Measurements from ENCODE around the gene ZC3H12D.
"Not testable (repeated sequence)": the region's sequence is repeated elsewhere in the genome, so short reads cannot be mapped to it uniquely, and the experiment has no call there.

Gene ZC3H12D

GRCh38 chr6:149484733-149485700, at the start of gene ZC3H12D:
Gene ZC3H12D, minus strand, starts transcription at chr6:149485014. Its CDS starts 10,471 bp downstream, at chr6:149474543.
- no peak for DNase-seq (ENCODE audit: low spot score)

- DNase-seq (ENCODE audit: low spot score), result no peak
These were observed 44.8 kb upstream of the ZC3H12D start for GRCh38 chr6:149529650-149530049.

DNA sequence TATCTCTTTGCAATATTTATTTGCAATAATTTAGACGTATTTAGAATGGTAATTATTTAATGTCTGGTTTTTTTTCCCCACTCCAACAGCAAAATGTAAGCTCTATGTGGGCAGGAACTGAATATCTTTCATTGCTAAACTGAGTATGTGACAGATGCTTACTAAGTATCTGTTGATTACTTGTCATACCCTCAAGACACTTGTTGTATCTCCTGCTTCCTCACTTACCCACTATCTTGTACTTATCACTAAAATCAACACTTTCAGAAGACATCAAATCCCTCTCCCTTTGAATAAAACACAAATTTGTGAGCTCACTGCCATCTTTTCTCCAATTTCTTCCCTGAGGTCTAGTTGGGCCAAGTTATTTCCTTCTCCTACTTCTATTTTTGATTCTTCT, 30.7 kb upstream of the ZC3H12D start:
- DNase-seq (ENCODE audit: low spot score), result no peak

GRCh38 chr6:149513915-149514314, 29.1 kb upstream of the ZC3H12D start:
- DNase-seq (ENCODE audit: low spot score), result no peak

GRCh38 chr6:149510793-149511512, 26.1 kb upstream of the ZC3H12D start:
- DNase-seq (ENCODE audit: low spot score), result no peak

GRCh38 chr6:149508485-149508884, 23.7 kb upstream of the ZC3H12D start:
- no peak for DNase-seq (ENCODE audit: low spot score)

DNA sequence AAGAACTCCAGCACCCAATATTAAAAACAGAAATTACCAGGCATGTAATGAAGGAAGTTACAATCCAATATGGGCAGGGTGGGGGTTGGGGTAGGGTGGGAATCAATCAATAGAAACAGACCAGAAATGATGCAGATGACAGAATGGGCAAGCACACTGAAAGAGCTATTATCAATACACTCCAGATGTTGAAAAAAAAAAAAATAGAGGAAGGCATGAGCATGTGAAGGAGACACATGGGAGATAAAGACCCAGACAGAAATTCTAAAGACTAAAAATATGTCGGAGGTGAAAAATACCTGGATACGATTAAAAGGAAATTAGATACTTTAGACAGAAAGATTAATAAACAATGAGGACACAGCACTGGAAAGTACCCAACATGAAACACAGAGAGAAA, 19.1 kb upstream of the ZC3H12D start:
- DNase-seq (ENCODE audit: low spot score), result no peak

GRCh38 chr6:149503276-149503675, 18.5 kb upstream of the ZC3H12D start:
- DNase-seq (ENCODE audit: low spot score), result no peak

- DNase-seq (ENCODE audit: low spot score), result peak; percentile 9
These were observed 17.0 kb upstream of the ZC3H12D start for GRCh38 chr6:149501768-149502167.

- DNase-seq (ENCODE audit: low spot score), result no peak
These were observed 16.4 kb upstream of the ZC3H12D start for GRCh38 chr6:149501201-149501600.

DNA sequence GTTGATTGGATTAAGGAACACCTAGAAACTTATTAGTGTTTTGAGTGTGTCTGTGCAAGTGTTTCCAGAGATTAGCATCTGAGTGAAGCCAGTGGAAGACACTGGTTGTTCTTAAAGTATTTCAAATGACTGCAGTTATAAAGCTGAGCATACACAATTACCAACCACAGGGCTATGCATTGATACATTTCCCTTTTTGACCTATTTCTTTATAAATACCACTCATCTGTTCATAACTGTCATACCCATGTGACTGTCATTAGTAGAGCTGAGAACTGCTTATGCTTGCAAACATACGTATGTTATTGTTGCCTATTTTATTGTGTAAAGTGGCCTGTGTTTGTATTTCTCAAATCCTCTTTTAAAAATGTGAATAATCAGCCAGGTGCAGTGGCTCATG, 15.3 kb upstream of the ZC3H12D start:
- DNase-seq (ENCODE audit: low spot score), result no peak

DNA sequence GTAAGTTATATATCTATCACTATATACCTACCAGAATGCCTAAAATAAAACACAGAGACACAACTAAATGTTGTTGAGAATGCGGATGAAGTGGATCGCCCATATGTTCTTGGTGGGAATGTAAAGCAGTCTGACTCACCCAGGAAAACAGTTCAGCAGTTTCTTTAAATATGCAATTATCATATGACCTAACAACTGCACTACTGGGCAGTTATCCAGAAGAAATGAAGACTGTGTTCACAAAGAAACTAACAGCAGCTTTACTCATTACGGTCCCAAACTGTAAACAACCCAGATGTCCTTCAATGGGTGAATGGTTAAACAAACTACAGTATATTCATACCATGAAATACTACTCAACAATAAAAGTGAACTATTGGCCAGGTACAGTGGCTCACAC, 14.3 kb upstream of the ZC3H12D start:
- DNase-seq (ENCODE audit: low spot score), result no peak

GRCh38 chr6:149497365-149497764, 12.6 kb upstream of the ZC3H12D start:
- DNase-seq (ENCODE audit: low spot score), result no peak

DNA sequence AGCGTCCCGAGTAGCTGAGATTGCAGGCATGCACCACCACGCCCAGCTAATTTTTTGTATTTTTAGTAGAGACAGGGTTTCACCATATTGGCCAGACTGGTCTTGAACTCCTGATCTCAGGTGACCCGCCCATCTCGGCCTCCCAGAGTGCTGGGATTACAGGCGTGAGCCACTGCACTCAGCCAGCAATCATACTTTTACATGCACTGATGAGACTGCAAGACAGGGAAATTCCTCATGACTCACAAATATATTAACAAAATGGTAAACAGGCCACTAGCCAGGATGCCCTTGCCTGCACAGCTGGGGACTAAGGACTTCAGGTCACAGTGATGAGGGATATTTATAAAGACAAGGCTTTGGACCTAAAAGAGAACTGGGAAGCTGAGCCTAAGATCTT, 11.8 kb upstream of the ZC3H12D start:
- DNase-seq (ENCODE audit: low spot score), result not testable (repeated sequence)

DNA sequence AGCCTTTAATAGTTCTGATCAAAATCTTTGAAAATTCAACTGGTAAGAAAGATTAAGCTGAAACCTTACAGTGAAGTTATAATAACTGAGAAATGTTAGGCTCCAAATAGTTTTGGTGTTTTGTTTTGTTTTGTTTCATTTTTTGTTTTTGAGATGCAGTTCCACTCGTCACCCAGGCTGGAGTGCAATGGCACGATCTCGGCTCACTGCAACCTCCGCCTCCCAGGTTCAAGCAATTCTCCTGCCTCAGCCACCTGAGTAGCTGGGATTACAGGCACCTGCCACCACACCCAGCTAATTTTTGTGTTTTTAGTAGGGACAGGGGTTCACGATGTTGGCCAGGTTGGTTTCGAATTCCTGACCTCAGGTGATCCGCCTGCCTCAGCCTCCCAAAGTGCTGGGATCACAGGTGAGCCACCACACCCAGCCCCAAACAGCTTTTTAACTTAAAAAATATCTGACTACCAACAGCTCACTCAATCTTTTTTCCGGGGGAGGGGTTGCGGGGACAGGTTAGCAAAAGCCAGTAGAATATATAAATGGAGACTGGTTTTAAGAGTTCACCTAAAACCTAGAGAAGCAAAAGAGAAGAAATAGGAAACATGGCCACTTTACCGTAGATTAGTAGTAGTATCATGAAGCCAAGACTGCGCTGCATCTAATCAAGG, 10.7 kb upstream of the ZC3H12D start:
- not testable (repeated sequence) for DNase-seq (ENCODE audit: low spot score)

DNA sequence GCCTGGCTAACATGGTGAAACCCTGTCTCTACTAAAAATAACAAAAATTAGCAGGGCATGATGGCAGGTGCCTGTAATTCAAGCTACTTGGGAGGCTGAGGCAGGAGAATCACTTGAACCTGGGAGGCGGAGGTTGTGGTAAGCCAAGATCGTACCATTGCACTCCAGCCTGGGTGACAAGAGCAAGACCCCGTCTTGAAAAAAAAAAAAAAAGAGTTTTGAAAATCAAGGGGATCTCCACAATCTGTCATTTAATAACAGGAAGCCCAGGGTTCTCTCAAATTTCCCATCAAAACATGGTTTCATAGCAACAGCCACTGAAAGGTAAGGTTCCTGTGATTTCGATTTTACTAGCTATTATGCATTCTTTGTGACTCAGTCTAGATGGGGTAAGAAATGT, 10.0 kb upstream of the ZC3H12D start:
- DNase-seq (ENCODE audit: low spot score), result not testable (repeated sequence)

GRCh38 chr6:149493761-149494320, 9.0 kb upstream of the ZC3H12D start:
- DNase-seq (ENCODE audit: low spot score), result no peak

GRCh38 chr6:149492798-149493343, 8.1 kb upstream of the ZC3H12D start:
- no peak for DNase-seq (ENCODE audit: low spot score)

GRCh38 chr6:149489967-149490366, 5.2 kb upstream of the ZC3H12D start:
- DNase-seq (ENCODE audit: low spot score), result no peak

DNA sequence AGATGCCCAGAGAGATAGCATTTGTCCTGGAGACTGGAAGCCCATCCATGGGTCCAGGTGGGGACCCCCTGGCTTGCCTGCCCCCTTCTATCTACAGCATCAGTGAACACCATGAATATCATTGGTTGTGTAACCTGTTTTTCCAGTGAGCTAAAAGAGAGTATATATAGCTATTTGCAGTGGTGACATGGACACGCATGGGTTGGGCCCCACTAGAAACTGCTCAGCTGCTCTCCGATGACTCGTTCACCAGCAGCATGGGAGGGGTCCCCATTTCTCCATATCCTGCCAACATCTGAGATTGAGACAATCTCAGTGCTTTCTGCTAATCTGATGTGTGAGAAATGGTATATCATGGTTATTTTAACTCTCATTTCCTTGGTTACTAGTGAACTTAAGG, 4.0 kb upstream of the ZC3H12D start:
- no peak for DNase-seq (ENCODE audit: low spot score)

DNA sequence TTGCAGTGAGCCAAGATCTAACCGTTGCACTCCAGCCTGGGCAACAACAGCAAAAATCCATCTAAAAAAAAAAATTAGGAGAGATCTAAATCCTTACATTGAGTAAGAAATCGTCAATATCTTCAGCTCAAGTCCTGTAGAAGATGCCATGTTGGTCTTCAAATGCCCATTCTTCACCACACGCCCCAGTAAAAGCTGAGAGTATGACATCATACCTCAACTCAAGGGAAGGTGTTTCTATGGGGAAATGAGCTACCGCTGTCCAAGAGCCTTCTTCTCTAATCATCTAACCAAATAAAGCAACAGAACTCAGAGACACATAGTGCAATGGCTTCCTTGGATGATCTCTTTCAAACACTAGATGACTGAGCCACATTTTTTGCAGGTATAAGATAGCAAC, 2.5 kb upstream of the ZC3H12D start:
- DNase-seq (ENCODE audit: low spot score), result no peak
